ENCODE measurements around the gene SPOCK3. TPM values are rescaled to one million over a fixed set of nuclear protein-coding genes. Genes with fewer than 3 reads are reported as not detected.

Gene SPOCK3
- total and polyA plus RNA-seq, 8 donors = 0.15 to 2.1 (median 0.92) TPM

- DNase-seq (no peak), ATAC-seq (no peak)
- Histone ChIP-seq H3K27ac (no peak overlapping the region), H3K27me3 (no peaks in the 10 kb centered on the region), H3K36me3 (no peaks in the 10 kb centered on the region), H3K4me1 (no peaks in the 10 kb centered on the region), H3K9me3 (peaks cover 0 to 3% of the 10 kb centered on the region in 2 donors), H3K4me3 (no peak overlapping the region)
- intact Hi-C loops (cut with DNase I) = no loop called here
- no peak for TF ChIP-seq CTCF (IDR thresholded peaks at IDR 0.05)
Measured at GRCh38 chr4:167105857-167106256, 128.4 kb downstream of the SPOCK3 start.

GRCh38 chr4:167102475-167102874 lies 131.8 kb downstream of the SPOCK3 start:
- no peak for TF ChIP-seq CTCF (IDR thresholded peaks at IDR 0.05)
- intact Hi-C loops (cut with DNase I) = no loop called here
- no peaks in the 10 kb centered on the region for H3K4me1 ChIP-seq

DNA sequence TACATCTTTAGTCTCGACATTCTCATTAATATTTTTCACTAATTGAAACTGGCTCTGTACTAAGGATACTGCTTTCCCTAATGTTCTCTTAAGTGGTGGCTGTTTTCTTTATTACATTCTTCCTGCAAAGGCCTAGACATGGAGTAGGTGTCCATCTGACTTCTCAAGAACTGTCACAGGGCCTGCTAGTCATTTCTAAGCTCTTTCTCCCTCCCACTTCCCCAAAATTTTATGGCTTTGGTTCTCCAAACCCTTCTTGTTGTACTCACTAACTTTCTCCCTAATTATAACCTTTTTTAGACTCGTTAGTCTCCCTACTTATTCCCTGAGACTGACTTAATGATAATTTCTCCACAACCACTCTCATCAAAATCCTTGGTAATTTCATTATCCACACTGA lies 133.3 kb downstream of the SPOCK3 start:
- no peak for DNase-seq
- no peak for ATAC-seq
- intact Hi-C loops (cut with DNase I) = no loop called here

More at GRCh38 chr4:167102475-167102874, 131.8 kb downstream of the SPOCK3 start:
- Histone ChIP-seq H3K9me3 (peaks cover 0 to 3% of the 10 kb centered on the region in 2 donors), H3K27me3 (no peaks in the 10 kb centered on the region), H3K36me3 (no peaks in the 10 kb centered on the region), H3K4me3 (no peak overlapping the region), H3K27ac (no peak overlapping the region)
- ATAC-seq (no peak), DNase-seq (no peak)

GRCh38 chr4:167100120-167100519 lies 134.2 kb downstream of the SPOCK3 start:
- DNase-seq (no peak), ATAC-seq (no peak)
- Histone ChIP-seq H3K4me3 (no peak overlapping the region), H3K36me3 (no peaks in the 10 kb centered on the region), H3K4me1 (no peaks in the 10 kb centered on the region), H3K27ac (no peak overlapping the region), H3K9me3 (no peaks in the 10 kb centered on the region), H3K27me3 (no peaks in the 10 kb centered on the region)
- no peak for TF ChIP-seq CTCF (IDR thresholded peaks at IDR 0.05)
- intact Hi-C loops (cut with DNase I) = no loop called here

More for the DNA sequence above, 133.3 kb downstream of the SPOCK3 start:
- Histone ChIP-seq H3K4me1 (no peaks in the 10 kb centered on the region), H3K4me3 (no peak overlapping the region), H3K27me3 (no peaks in the 10 kb centered on the region), H3K36me3 (no peaks in the 10 kb centered on the region), H3K9me3 (peaks cover 0 to 3% of the 10 kb centered on the region in 2 donors), H3K27ac (no peak overlapping the region)
- no peak for TF ChIP-seq CTCF (IDR thresholded peaks at IDR 0.05)

- intact Hi-C loops (cut with DNase I) = no loop called here
- no peaks in the 10 kb centered on the region for H3K36me3 ChIP-seq
- no peak for ATAC-seq
- TF ChIP-seq CTCF (IDR thresholded peaks at IDR 0.05) = no peak
- H3K9me3 ChIP-seq = no peaks in the 10 kb centered on the region
- no peak for DNase-seq
- no peak overlapping the region for H3K27ac ChIP-seq
- H3K4me3 ChIP-seq = no peak overlapping the region
- no peaks in the 10 kb centered on the region for H3K4me1 ChIP-seq
- no peaks in the 10 kb centered on the region for H3K27me3 ChIP-seq
Measured at GRCh38 chr4:167088115-167088514, 146.2 kb downstream of the SPOCK3 start.
